22Rv1 (cell line): ENCODE measurements around the gene GALNTL6.
"Not testable (repeated sequence)": the region's sequence is repeated elsewhere in the genome, so short reads cannot be mapped to it uniquely, and the experiment has no call there.

Source experiments
- H3K27ac ChIP-seq: fragments of 450-650 bp; 2 replicates; pipeline ENCODE4 v1.5.1; 2017
- ZFX ChIP-seq: fragments of 450-650 bp; IDR thresholded peaks from 2 replicates; pipeline ENCODE4 v1.6.1; 2017; ENCODE audit warnings: antibody characterized with exemption, borderline replicate concordance
- TF ChIP-seq, protein P1 (sequence below): fragments of 450-650 bp; IDR thresholded peaks from 2 replicates; pipeline ENCODE4 v1.5.1; 2017; ENCODE audit warnings: mild to moderate bottlenecking

Gene GALNTL6

DNA sequence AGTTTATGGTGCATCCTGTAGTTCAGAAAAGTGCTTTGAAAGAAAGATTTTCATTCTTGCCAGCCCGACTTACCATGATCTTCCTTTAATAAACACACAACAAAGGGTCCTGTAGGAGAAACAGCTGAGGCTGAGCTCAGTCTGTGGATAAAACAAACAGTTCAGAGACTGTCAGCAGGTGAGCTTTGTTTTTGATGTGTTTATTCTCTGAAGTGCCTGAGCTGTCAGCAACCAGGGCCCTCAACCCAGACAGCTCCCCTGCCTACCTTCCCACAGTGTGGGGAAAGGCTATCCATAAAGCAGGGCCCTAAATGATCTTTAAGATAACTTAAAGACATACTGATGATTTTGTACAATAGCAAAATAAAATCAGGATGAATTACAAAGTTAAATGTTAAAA, 896.2 kb downstream of the GALNTL6 start:
- H3K27ac ChIP-seq: no peak overlapping the region
- no peak for TF ChIP-seq ZFX
- TF ChIP-seq, protein P1, sequence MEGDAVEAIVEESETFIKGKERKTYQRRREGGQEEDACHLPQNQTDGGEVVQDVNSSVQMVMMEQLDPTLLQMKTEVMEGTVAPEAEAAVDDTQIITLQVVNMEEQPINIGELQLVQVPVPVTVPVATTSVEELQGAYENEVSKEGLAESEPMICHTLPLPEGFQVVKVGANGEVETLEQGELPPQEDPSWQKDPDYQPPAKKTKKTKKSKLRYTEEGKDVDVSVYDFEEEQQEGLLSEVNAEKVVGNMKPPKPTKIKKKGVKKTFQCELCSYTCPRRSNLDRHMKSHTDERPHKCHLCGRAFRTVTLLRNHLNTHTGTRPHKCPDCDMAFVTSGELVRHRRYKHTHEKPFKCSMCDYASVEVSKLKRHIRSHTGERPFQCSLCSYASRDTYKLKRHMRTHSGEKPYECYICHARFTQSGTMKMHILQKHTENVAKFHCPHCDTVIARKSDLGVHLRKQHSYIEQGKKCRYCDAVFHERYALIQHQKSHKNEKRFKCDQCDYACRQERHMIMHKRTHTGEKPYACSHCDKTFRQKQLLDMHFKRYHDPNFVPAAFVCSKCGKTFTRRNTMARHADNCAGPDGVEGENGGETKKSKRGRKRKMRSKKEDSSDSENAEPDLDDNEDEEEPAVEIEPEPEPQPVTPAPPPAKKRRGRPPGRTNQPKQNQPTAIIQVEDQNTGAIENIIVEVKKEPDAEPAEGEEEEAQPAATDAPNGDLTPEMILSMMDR: no peak

DNA sequence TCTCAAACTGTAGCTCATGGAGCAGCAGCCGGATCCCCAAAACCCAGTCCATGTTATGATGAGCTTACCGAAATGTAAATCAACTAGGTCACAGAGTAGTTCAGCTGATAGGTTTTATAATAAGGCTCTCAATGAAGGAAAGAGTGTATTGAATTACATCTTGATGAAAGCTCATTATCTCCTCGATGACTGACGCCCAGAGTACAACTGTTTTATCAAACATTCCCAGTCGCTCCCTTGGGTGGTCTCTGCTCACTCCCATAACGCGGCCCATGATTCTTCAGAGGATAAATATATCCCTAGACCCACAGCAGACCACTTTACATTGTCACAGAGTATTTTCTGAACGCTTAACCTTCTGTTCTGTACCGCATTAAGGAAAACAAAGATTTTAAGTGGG, 903.1 kb downstream of the GALNTL6 start:
- no peak for TF ChIP-seq ZFX
- TF ChIP-seq, protein P1: no peak
- no peak overlapping the region for H3K27ac ChIP-seq

DNA sequence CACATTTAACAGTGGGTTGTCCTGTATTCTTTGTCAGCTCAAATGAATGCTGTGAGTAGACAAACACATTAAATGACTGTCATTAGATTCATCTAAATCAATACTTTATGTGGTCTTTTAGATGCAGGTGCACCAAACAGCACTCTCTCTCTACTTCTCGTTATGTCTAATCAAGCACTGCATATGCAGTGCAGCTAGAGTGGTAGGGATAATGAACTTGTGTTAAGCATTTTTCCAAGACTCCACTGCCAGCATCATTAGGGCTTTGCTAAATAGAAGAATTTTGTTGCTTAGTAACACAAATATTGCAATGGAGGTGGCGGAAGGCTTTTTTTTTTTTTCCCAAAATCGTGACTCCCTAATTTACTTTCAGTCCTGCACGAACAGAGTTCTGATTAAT, 908.5 kb downstream of the GALNTL6 start:
- TF ChIP-seq, protein P1: no peak
- TF ChIP-seq ZFX: no peak
- no peak overlapping the region for H3K27ac ChIP-seq

DNA sequence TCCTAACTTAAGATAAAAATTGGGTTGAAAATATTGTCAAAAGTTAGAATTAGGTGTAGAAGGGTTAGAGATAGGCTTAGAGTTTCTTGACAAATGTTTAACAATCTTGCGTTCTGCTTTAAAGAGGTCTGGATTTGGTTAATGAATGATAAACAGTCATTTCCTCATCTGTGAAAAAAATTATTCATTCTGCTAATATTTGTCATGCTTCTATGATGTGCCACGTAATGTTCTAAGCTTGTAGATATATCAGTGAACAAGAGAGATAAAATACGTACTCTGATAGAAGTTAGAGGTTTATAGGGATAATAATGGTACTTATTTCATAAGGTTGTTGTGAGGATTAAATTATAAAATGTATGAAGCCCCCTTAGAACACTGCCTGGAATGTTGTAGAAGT, 912.4 kb downstream of the GALNTL6 start:
- no peak for TF ChIP-seq ZFX
- H3K27ac ChIP-seq: peak overlapping the region; percentile 74

DNA sequence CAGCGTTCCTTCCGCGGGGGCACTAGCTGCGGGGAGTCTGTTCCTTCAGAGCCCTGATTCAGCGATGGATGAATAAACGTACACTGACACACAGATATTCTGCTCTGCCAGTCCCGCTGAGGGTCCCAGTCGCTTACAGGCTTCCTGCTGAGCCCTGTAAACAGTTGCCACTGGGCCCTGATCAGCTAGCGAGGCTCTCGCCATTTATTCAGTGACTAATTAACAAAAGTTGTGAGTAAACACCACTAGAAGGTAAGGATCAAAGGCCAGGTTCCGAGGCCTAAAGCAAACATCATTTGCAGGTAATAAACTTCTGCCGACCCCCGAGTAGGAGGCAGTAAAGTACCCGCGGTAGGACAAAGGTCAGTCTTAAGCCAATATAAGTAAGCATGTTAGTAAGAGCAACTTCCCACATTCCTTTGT, 912.8 kb downstream of the GALNTL6 start:
- H3K27ac ChIP-seq: peak overlapping the region; percentile 74
- no peak for TF ChIP-seq ZFX
- TF ChIP-seq, protein P1: no peak

DNA sequence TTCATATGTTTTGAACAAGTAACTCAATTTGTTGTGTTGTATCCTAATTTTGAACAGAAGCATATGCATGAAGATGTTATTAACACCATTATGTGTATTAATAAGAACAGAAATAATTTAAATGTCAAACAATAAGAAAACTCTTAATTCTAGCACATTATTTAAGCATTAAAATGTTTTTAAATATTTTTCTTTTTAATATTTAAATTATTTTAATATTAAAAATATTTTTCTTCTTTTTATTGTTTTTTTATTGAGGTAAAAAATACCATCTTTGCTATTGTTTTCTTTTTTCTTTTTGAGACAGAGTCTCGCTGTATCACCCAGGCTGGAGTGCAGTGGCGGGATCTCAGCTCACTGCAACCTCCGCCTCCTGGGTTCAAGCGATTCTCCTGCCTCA, 914.4 kb downstream of the GALNTL6 start:
- H3K27ac ChIP-seq: no peak overlapping the region

DNA sequence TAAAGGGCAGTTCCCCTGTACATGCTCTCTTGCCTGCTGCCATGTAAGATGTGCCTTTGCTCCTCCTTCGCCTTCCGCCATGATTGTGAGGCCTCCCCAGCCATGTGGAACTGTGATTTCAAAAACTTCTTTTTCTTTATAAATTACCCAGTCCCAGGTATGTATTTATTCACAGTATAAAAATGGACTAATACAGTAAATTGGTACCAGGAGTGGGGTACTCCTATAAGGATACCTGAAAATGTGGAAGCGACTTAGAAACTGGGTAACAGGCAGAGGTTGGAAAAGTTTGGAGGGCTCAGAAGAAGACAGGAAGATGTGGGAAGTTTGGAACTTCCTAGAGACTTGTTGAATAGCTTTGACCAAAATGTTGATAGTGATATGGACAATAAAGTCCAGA, 920.4 kb downstream of the GALNTL6 start:
- not testable (repeated sequence) for H3K27ac ChIP-seq

More for the DNA sequence above, 914.4 kb downstream of the GALNTL6 start:
- TF ChIP-seq, protein P1: no peak
- no peak for TF ChIP-seq ZFX

DNA sequence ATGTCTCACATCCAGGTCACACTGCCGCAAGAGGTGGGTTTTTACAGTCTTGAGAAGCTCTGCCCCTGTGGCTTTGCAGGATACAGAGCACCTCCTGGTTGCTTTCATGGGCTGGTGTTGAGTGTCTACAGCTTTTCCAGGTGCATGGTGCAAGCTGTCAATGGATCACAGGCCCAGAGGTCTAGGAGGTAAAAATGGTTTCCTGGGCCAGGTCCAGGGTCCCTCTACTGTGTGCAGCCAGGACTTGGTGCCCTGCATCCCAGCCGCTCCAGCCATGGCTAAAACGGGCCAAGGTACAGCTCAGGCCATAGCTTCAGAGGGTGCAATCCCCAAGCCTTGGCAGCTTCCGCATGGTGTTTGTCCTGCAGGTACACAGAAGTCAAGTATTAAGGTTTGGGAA, 921.4 kb downstream of the GALNTL6 start:
- H3K27ac ChIP-seq: no peak overlapping the region
- TF ChIP-seq ZFX: no peak
- TF ChIP-seq, protein P1: no peak
